Right lobe of liver (tissue), 6 donors: Measurements from ENCODE around the gene IFT43. TPM values are rescaled to one million over a fixed set of nuclear protein-coding genes. Genes with fewer than 3 reads are reported as not detected.

ENCODE experiments used
- ATAC-seq, 4 donors: fragments of 200-7000 bp; cut with Tn5 transposase; one replicate each; pipeline ENCODE4 v1.9.1; 2020; ENCODE audit warnings: mild to moderate bottlenecking in 4 of 4, moderate library complexity in 4 of 4
- DNase-seq, 3 donors: peaks; one replicate each; pipeline ENCODE4 v3.0.0-alpha.2; 2020
- H3K27ac ChIP-seq, 3 donors: fragments of 200-600 bp; one replicate each; pipeline ENCODE4 v1.8.0; 2022
- H3K27me3 ChIP-seq, 2 donors: fragments of 200-600 bp; one replicate each; pipeline ENCODE4 v1.8.0; 2022
- H3K36me3 ChIP-seq, 4 donors: fragments of 200-600 bp; sonication (generic) in 1 of 4; one replicate each; pipeline versions ENCODE4 v1.5.1 to v1.8.0; 2017 to 2022; ENCODE audit warnings: control low read depth in 1 of 4
- H3K4me1 ChIP-seq, 4 donors: fragments of 200-600 bp; sonication (generic) in 1 of 4; one replicate each; pipeline versions ENCODE4 v1.5.1 to v1.8.0; 2017 to 2022; ENCODE audit warnings: control low read depth in 1 of 4
- H3K4me3 ChIP-seq, 3 donors: fragments of 200-600 bp; one replicate each; pipeline ENCODE4 v1.8.0; 2022
- H3K9me3 ChIP-seq, 4 donors: fragments of 200-600 bp; sonication (generic) in 1 of 4; one replicate each; pipeline versions ENCODE4 v1.5.1 to v1.8.0; 2017 to 2022; ENCODE audit warnings: control low read depth in 1 of 4
- CTCF ChIP-seq, 4 donors: fragments of 200-600 bp in 3 of 4; fragments of 450-650 bp in 1 of 4; IDR thresholded peaks; one replicate each; pipeline versions ENCODE4 v1.5.1 to v1.8.0; 2016 to 2022; ENCODE audit warnings: antibody characterized with exemption in 4 of 4, mild to moderate bottlenecking in 2 of 4
- POLR2A ChIP-seq: fragments of 450-650 bp; IDR thresholded peaks from one replicate; pipeline ENCODE4 v1.6.1; 2017; ENCODE audit warnings: antibody characterized with exemption, mild to moderate bottlenecking
- WGBS: methylation state at CpG from one replicate; pipeline ENCODE4 v1.1.6; 2018; ENCODE audit warnings: low coverage, low lambda C conversion rate; ENCODE audit not compliant: insufficient coverage; ENCODE audit errors: missing lambda C conversion rate; 5-methylcytosine and 5-hydroxymethylcytosine counted together
- intact Hi-C, 2 donors: fragments of 100-400 bp; cut with DNase I; formaldehyde crosslinking; loops; one replicate each; pipeline versions ENCODE4 v1.11.2 to v1.14.1; 2022
- total RNA-seq, 6 experiments: library from RNA; depleted of rRNA in 2 of 6; stranded (reverse); fragments of >200 nt in 2 of 6; fragmentation: NEBNext Ultra II Directional in 3 of 6; extraction: Animal tissue kit (Norgen Biotek cat#: 25700) in 3 of 6; gene quantifications; one replicate each; pipeline versions ENCODE4 v1.1.0 to v1.2.4, GENCODE V29; 2016 to 2023
- donor health status: DM: no; HTN: yes; CAD: no.
- donor health status: DM: no; HTN: no; CAD: no.
- donor health status: DM: no; HTN: no; CAD: no.
- donor health status: DM: no; HTN: yes; CAD: no.
- donor health status: DM: no; HTN: yes; CAD: no.

IFT43 gene
- total RNA-seq, 6 experiments from 2014 or later: 13.8 to 36.6 (median 20.7) TPM

- no peaks in the 10 kb centered on the region for H3K4me1 ChIP-seq
- no peaks in the 10 kb centered on the region for H3K27me3 ChIP-seq
- intact Hi-C loops: no loop called here
- H3K27ac ChIP-seq: no peak overlapping the region
- TF ChIP-seq POLR2A (no peak), CTCF (IDR thresholded peaks at IDR 0.05) (no peak)
- H3K36me3 ChIP-seq: peaks cover 0 to 16% (median 0%) of the 10 kb centered on the region in 4 donors
- ATAC-seq (no peak), DNase-seq (no peak)
- H3K4me3 ChIP-seq: no peak overlapping the region
- WGBS: 88% methylated on average over 4 of the region's 4 CpGs
- no peaks in the 10 kb centered on the region for H3K9me3 ChIP-seq
Measured at GRCh38 chr14:76024211-76024907, 38.8 kb downstream of the IFT43 start.

- intact Hi-C loops: no loop called here
- 89% methylated on average over 3 of the region's 3 CpGs for WGBS
- Histone ChIP-seq H3K4me3 (no peak overlapping the region), H3K27me3 (no peaks in the 10 kb centered on the region), H3K9me3 (no peaks in the 10 kb centered on the region), H3K27ac (no peak overlapping the region), H3K4me1 (no peaks in the 10 kb centered on the region), H3K36me3 (no peaks in the 10 kb centered on the region)
- no peak for ATAC-seq
- TF ChIP-seq CTCF (IDR thresholded peaks at IDR 0.05) (no peak), POLR2A (no peak)
- no peak for DNase-seq
Measured at GRCh38 chr14:76034566-76034965, 49.0 kb downstream of the IFT43 start.

GRCh38 chr14:76040704-76041103, 55.1 kb downstream of the IFT43 start:
- H3K27ac ChIP-seq: no peak overlapping the region
- no peaks in the 10 kb centered on the region for H3K4me1 ChIP-seq
- H3K27me3 ChIP-seq: no peaks in the 10 kb centered on the region
- ATAC-seq: no peak
- peaks cover 0 to 2% (median 0%) of the 10 kb centered on the region in 4 donors for H3K36me3 ChIP-seq
- no peak overlapping the region for H3K4me3 ChIP-seq
- WGBS: 67% methylated on average over 1 of the region's 3 CpGs
- TF ChIP-seq CTCF (IDR thresholded peaks at IDR 0.05): no peak
- no peak for TF ChIP-seq POLR2A
- H3K9me3 ChIP-seq: no peaks in the 10 kb centered on the region
- no peak for DNase-seq
- intact Hi-C loops: no loop called here

- Histone ChIP-seq H3K4me1 (no peaks in the 10 kb centered on the region), H3K4me3 (no peak overlapping the region), H3K27ac (no peak overlapping the region), H3K36me3 (peaks cover 0 to 2% (median 0%) of the 10 kb centered on the region in 4 donors), H3K27me3 (no peaks in the 10 kb centered on the region), H3K9me3 (no peaks in the 10 kb centered on the region)
- intact Hi-C loops: no loop called here
- no peak for TF ChIP-seq POLR2A
- no peak for TF ChIP-seq CTCF (IDR thresholded peaks at IDR 0.05)
- ATAC-seq (no peak), DNase-seq (no peak)
- WGBS: 70% methylated on average over 3 of the region's 3 CpGs
Measured at GRCh38 chr14:76045773-76046172, 60.2 kb downstream of the IFT43 start.
